Kidney (tissue), 14 donors: Measurements from ENCODE around the gene PPP1CB. TPM values are rescaled to one million over a fixed set of nuclear protein-coding genes. Genes with fewer than 3 reads are reported as not detected.
"Not testable (repeated sequence)": the region's sequence is repeated elsewhere in the genome, so short reads cannot be mapped to it uniquely, and the experiment has no call there.

Experiments used
- DNase-seq, 5 donors: peaks; one replicate each; pipeline ENCODE4 v3.0.0-alpha.2; 2013 to 2020
- FAIRE-seq: peaks from 2 replicates; lab custom pipeline; 2012; peaks lifted over from hg19 to GRCh38; lab: Jason Lieb, UNC
- H3K27ac ChIP-seq, 2 donors: one replicate each; pipeline ENCODE4 v1.7.0; 2013; ENCODE audit warnings: low read depth in 2 of 2, low read length in 2 of 2, inconsistent platforms in 1 of 2
- H3K27me3 ChIP-seq: one replicate; pipeline ENCODE4 v1.7.1; 2013; ENCODE audit warnings: low read length, inconsistent platforms; ENCODE audit not compliant: control insufficient read depth, insufficient read depth
- H3K36me3 ChIP-seq, 3 donors: one replicate each; pipeline versions ENCODE4 v1.7.0 to v1.7.1; 2013; ENCODE audit warnings: low read length in 3 of 3, control low read depth in 1 of 3, inconsistent platforms in 1 of 3; ENCODE audit not compliant: insufficient read depth in 3 of 3, control insufficient read depth in 2 of 3
- H3K4me1 ChIP-seq, 3 donors: one replicate each; pipeline versions ENCODE4 v1.7.0 to v1.7.1; 2013; ENCODE audit warnings: low read length in 3 of 3, inconsistent platforms in 1 of 3, low read depth in 1 of 3; ENCODE audit not compliant: control insufficient read depth in 2 of 3, insufficient read depth in 2 of 3
- H3K4me3 ChIP-seq, 3 donors: one replicate each; pipeline versions ENCODE4 v1.7.0 to v1.8.1; 2013; ENCODE audit warnings: low read length in 3 of 3, control low read depth in 1 of 3, inconsistent platforms in 1 of 3
- H3K9ac ChIP-seq, 3 donors: one replicate each; pipeline versions ENCODE4 v1.7.0 to v1.7.1; 2013; ENCODE audit warnings: low read length in 3 of 3, control low read depth in 1 of 3, inconsistent platforms in 1 of 3
- H3K9me3 ChIP-seq, 3 donors: one replicate each; pipeline versions ENCODE4 v1.7.0 to v1.7.1; 2013; ENCODE audit warnings: low read length in 3 of 3, control low read depth in 1 of 3, inconsistent platforms in 1 of 3; ENCODE audit not compliant: control insufficient read depth in 2 of 3, insufficient read depth in 1 of 3
- CTCF ChIP-seq: IDR thresholded peaks from 3 replicates; pipeline ENCODE4 v1.5.1; 2012; ENCODE audit warnings: mild to moderate bottlenecking, moderate library complexity, borderline replicate concordance; ENCODE audit not compliant: insufficient read depth; ENCODE audit errors: extremely low read depth
- intact Hi-C: fragments of 100-400 bp; cut with DNase I; formaldehyde crosslinking; loops from one replicate; pipeline ENCODE4 v1.11.1; 2022
- polyA plus RNA-seq: library from polyadenylated mRNA; stranded (reverse); fragments of 350-450 nt; fragmentation: Illumina TruSeq; extraction: RNeasy Lipid Tissue Mini Kit (QIAGEN cat#74804); gene quantifications from one replicate; pipeline ENCODE4 v1.2.3, GENCODE V29; 2014; ENCODE audit warnings: low read depth, low replicate concordance; ENCODE audit not compliant: insufficient read depth
- total RNA-seq: library from RNA; stranded (reverse); fragmentation: NEBNext Ultra II Directional; extraction: Animal tissue kit (Norgen Biotek cat#: 25700); gene quantifications from one replicate; pipeline ENCODE4 v1.2.1, GENCODE V29; 2021
- donor health status: control.
- donor health status: control.
- donor health status: control.
- donor health status: control.
- donor health status: control.
- donor health status: DM: yes; HTN: yes; CAD: no.
- donor health status: Normal renal cell carcinoma (clear cell type).

PPP1CB gene
- total and polyA plus RNA-seq, 2 donors from 2014 or later: 63.3 to 358 TPM

- H3K27me3 ChIP-seq: no peaks in the 10 kb centered on the region
- intact Hi-C loops: no loop called here
- peaks cover 0 to 7% (median 0%) of the 10 kb centered on the region in 3 donors for H3K4me1 ChIP-seq
- H3K9me3 ChIP-seq: peaks cover 0 to 7% (median 4%) of the 10 kb centered on the region in 3 donors
- FAIRE-seq: no peak
- no peak for TF ChIP-seq CTCF
- H3K4me3 ChIP-seq: no peak overlapping the region
- no peaks in the 10 kb centered on the region for H3K36me3 ChIP-seq
- no peak for DNase-seq
- no peak overlapping the region for H3K9ac ChIP-seq
- no peak overlapping the region for H3K27ac ChIP-seq
These were observed 14.0 kb upstream of the PPP1CB start for GRCh38 chr2:28737655-28738054.

GRCh38 chr2:28742619-28743018, 9.0 kb upstream of the PPP1CB start:
- H3K4me1 ChIP-seq, H3K27me3 ChIP-seq, H3K4me3 ChIP-seq, H3K27ac ChIP-seq, H3K36me3 ChIP-seq, DNase-seq, H3K9me3 ChIP-seq, intact Hi-C loops, H3K9ac ChIP-seq, FAIRE-seq: not testable (repeated sequence)

GRCh38 chr2:28745225-28745624, 6.4 kb upstream of the PPP1CB start:
- no peaks in the 10 kb centered on the region for H3K36me3 ChIP-seq
- H3K9ac ChIP-seq: no peak overlapping the region
- no peaks in the 10 kb centered on the region for H3K9me3 ChIP-seq
- no peaks in the 10 kb centered on the region for H3K27me3 ChIP-seq
- DNase-seq: no peak
- TF ChIP-seq CTCF: no peak
- no peak overlapping the region for H3K27ac ChIP-seq
- no peak overlapping the region for H3K4me3 ChIP-seq
- FAIRE-seq: no peak
- intact Hi-C loops: no loop called here
- H3K4me1 ChIP-seq: peaks cover 0 to 3% (median 2%) of the 10 kb centered on the region in 3 donors

GRCh38 chr2:28745876-28746275, 5.8 kb upstream of the PPP1CB start:
- Histone ChIP-seq H3K4me1 (peaks cover 0 to 9% (median 8%) of the 10 kb centered on the region in 3 donors), H3K9me3 (no peaks in the 10 kb centered on the region), H3K9ac (no peak overlapping the region), H3K27me3 (no peaks in the 10 kb centered on the region), H3K36me3 (no peaks in the 10 kb centered on the region), H3K27ac (no peak overlapping the region), H3K4me3 (no peak overlapping the region)
- no peak for TF ChIP-seq CTCF
- no peak for DNase-seq
- no peak for FAIRE-seq
- intact Hi-C loops: no loop called here
